Psoas muscle (tissue), 8 donors: ENCODE measurements around the gene PAXX. TPM values are rescaled to one million over a fixed set of nuclear protein-coding genes. Genes with fewer than 3 reads are reported as not detected.

Experiments
- ATAC-seq, 4 donors: fragments of 200-7000 bp; cut with Tn5 transposase; one replicate each; pipeline ENCODE4 v1.9.1; 2020; ENCODE audit warnings: moderate library complexity in 3 of 4, mild to moderate bottlenecking in 2 of 4
- DNase-seq, 2 donors: peaks; one replicate each; pipeline ENCODE4 v3.0.0-alpha.2; 2020
- H3K27ac ChIP-seq: fragments of 200-600 bp; one replicate; pipeline ENCODE4 v1.8.0; 2022
- H3K27me3 ChIP-seq, 3 donors: fragments of 200-600 bp in 1 of 3; one replicate each; pipeline versions ENCODE4 v1.6.1 to v1.8.0; 2013 to 2022; ENCODE audit warnings: low read length in 2 of 3, mild to moderate bottlenecking in 2 of 3, moderate library complexity in 1 of 3; ENCODE audit not compliant: insufficient read depth in 3 of 3
- H3K36me3 ChIP-seq, 2 donors: fragments of 200-600 bp in 1 of 2; one replicate each; pipeline versions ENCODE4 v1.6.1 to v1.8.0; 2013 to 2022; ENCODE audit warnings: low read depth in 1 of 2, mild to moderate bottlenecking in 1 of 2, moderate library complexity in 1 of 2; ENCODE audit not compliant: insufficient read depth in 1 of 2
- H3K4me1 ChIP-seq: fragments of 200-600 bp; one replicate; pipeline ENCODE4 v1.8.0; 2022
- H3K4me3 ChIP-seq: fragments of 200-600 bp; one replicate; pipeline ENCODE4 v1.8.0; 2022; ENCODE audit warnings: mild to moderate bottlenecking
- H3K9me3 ChIP-seq: fragments of 200-600 bp; one replicate; pipeline ENCODE4 v1.8.0; 2022
- WGBS, 3 donors: extraction: QIAGEN DNeasy Blood & Tissue Kit; methylation state at CpG; one replicate each; pipeline versions ENCODE4 v1.1.6 to v1.1.7; 2013; 5-methylcytosine and 5-hydroxymethylcytosine counted together
- intact Hi-C, 2 donors: fragments of 100-400 bp; cut with DNase I; formaldehyde crosslinking; loops; one replicate each; pipeline versions ENCODE4 v1.11.0 to v1.14.2; 2022
- polyA plus RNA-seq, 3 donors: library from polyadenylated mRNA; stranded (reverse); fragments of 200-250 nt; gene quantifications; one replicate each; pipeline ENCODE4 v1.2.3, GENCODE V29; 2013
- total RNA-seq, 4 donors: library from RNA; stranded (reverse); fragmentation: NEBNext Ultra II Directional in 2 of 4; extraction: Animal tissue kit (Norgen Biotek cat#: 25700) in 2 of 4; gene quantifications; one replicate each; pipeline versions ENCODE4 v1.2.1 to v1.2.4, GENCODE V29; 2021 to 2023
- TF ChIP-seq, protein P1 (sequence below): fragments of 200-600 bp; IDR thresholded peaks from one replicate; pipeline ENCODE4 v1.8.0; 2022; ENCODE audit warnings: antibody characterized with exemption
- donor health status: healthy with polysubstance abuse.
- donor health status: DM: no; HTN: no; CAD: no; lungs with moderate emphysema.
- donor health status: Bipolar disorder and iron deficiency.
- donor health status: healthy.
- donor health status: DM: yes; HTN: yes; CAD: no.
- donor health status: DM: no; HTN: no; CAD: no.
- donor health status: DM: no; HTN: no; CAD: no.
- donor health status: DM: yes; HTN: yes; CAD: no.

PAXX gene
- total and polyA plus RNA-seq, 7 donors = 9.4 to 39.2 (median 15.6) TPM

DNA sequence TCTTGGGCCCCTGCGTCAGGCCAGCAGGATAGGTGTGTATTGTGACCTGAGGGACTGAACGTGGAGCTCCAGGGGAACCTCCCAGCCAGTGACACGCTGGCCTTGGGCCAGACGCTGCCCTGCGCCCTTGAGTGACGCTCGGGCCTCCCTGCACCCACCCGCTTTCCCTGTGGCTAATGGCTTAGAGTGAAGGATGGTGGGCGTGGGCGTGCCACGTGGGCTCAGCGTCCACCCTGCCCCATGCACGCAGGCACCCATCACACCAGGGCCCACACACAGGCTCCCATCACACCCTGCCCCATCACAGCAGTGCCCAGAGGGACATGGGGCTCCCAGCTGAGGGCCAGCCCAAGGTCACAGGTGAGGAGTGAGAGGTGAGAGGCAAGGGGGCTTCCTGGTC is 44.8 kb downstream of the PAXX start:
- DNase-seq = no peak
- H3K4me1 ChIP-seq = peaks cover 6% of the 10 kb centered on the region
- no peak overlapping the region for H3K27ac ChIP-seq
- no peaks in the 10 kb centered on the region for H3K9me3 ChIP-seq
- H3K36me3 ChIP-seq = peaks cover 0 to 12% of the 10 kb centered on the region in 2 donors
- 73 to 82% (median 79%) methylated on average over 13 of the region's 13 CpGs for WGBS, 3 donors
- no peak for ATAC-seq
- H3K27me3 ChIP-seq = peaks cover 0 to 6% (median 0%) of the 10 kb centered on the region in 3 donors
- H3K4me3 ChIP-seq = no peak overlapping the region
- TF ChIP-seq, protein P1, sequence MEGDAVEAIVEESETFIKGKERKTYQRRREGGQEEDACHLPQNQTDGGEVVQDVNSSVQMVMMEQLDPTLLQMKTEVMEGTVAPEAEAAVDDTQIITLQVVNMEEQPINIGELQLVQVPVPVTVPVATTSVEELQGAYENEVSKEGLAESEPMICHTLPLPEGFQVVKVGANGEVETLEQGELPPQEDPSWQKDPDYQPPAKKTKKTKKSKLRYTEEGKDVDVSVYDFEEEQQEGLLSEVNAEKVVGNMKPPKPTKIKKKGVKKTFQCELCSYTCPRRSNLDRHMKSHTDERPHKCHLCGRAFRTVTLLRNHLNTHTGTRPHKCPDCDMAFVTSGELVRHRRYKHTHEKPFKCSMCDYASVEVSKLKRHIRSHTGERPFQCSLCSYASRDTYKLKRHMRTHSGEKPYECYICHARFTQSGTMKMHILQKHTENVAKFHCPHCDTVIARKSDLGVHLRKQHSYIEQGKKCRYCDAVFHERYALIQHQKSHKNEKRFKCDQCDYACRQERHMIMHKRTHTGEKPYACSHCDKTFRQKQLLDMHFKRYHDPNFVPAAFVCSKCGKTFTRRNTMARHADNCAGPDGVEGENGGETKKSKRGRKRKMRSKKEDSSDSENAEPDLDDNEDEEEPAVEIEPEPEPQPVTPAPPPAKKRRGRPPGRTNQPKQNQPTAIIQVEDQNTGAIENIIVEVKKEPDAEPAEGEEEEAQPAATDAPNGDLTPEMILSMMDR = no peak
- intact Hi-C loops = no loop called here

DNA sequence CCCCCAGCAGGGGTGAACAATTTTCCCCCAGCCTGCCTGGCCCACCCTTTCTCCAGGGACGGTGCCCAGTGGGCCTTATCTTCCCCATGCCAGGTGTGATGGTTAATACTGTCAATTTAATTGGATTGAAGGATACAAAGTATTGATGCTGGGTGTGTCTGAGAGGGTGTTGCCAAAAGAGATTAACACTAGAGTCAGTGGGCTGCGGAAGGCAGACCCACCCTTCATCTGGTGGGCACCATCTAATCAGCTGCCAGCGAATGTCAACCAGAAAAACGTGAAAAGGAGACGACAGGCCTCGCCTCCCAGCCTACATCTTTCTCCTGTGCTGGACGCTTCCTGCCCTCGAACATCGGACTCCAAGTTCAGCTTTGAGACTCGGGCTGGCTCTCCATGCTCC is 45.3 kb downstream of the PAXX start:
- Histone ChIP-seq H3K4me1 (peaks cover 6% of the 10 kb centered on the region), H3K4me3 (no peak overlapping the region), H3K27me3 (peaks cover 0 to 6% (median 0%) of the 10 kb centered on the region in 3 donors), H3K27ac (no peak overlapping the region), H3K36me3 (peaks cover 0 to 12% of the 10 kb centered on the region in 2 donors), H3K9me3 (no peaks in the 10 kb centered on the region)
- 84 to 88% (median 85%) methylated on average over 10 of the region's 10 CpGs for WGBS, 3 donors
- no peak for DNase-seq
- no peak for ATAC-seq
- intact Hi-C loops = no loop called here
- TF ChIP-seq, protein P1 = no peak

DNA sequence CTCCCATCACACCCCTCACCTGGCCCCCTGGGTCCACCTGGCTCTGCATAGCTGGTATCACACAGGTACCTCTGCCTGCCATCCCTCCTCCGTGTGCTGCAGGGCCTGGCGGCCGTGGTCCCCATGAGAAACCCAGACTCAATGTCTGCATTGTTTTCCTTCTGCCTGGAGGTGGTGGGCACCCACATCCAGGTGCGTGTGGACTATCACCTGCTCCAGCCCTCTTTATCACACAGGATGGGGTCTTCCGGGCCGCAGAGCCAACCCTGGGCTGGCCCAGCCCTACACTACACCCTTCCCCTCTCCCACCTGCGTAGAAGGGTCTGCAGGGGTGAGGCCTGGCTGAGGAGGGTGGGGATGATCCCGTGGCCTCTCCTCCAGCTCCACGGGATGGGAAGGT is 46.7 kb downstream of the PAXX start:
- ATAC-seq = no peak
- no peak for DNase-seq
- H3K36me3 ChIP-seq = peaks cover 0 to 12% of the 10 kb centered on the region in 2 donors
- peaks cover 0 to 12% (median 0%) of the 10 kb centered on the region in 3 donors for H3K27me3 ChIP-seq
- TF ChIP-seq, protein P1 = no peak
- H3K27ac ChIP-seq = no peak overlapping the region
- no peaks in the 10 kb centered on the region for H3K9me3 ChIP-seq
- intact Hi-C loops = no loop called here
- H3K4me1 ChIP-seq = peaks cover 6% of the 10 kb centered on the region
- 86 to 89% (median 87%) methylated on average over 9 of the region's 9 CpGs for WGBS, 3 donors
- H3K4me3 ChIP-seq = no peak overlapping the region

DNA sequence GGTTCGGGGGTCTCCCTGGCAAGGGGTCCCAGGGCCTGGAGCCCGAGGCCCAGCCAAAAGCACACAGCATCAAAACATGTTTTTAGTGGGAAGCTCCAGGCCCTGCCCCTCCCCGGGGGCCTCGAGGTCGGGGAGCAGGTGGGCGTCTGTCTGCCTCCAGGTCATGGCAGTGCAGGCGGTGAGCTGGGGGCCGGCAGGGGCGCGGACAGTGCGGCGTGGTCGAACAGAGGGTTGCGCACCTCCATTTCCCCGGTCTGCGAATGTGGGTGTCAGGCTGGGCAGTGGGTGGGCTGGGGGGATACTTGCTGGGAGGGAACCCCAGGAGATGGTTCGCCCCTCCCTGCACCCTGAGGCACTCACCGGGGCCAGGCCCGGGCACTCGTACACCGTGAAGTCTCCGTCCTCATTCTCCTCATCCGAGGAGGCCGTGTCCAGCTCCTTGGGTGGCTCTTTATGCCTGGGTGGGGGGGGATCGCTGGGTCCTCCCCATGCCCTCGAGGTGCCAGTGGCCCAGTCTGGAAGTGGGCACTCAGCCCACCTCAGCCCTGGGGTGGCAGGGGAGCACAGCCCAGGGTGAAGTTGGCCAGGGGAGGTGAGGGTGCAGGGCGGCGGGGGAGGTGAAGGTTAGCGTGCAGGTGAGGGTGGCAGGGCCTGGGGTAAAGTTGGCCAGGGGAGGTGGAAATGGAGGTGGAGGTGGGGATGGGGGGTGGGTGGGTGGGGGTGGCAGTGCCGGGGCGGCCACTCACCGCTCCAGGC is 47.6 kb downstream of the PAXX start:
- Histone ChIP-seq H3K27me3 (peaks cover 0 to 16% (median 0%) of the 10 kb centered on the region in 3 donors), H3K4me3 (no peak overlapping the region), H3K36me3 (peaks cover 0 to 12% of the 10 kb centered on the region in 2 donors), H3K9me3 (no peaks in the 10 kb centered on the region), H3K4me1 (peaks cover 5% of the 10 kb centered on the region), H3K27ac (no peak overlapping the region)
- intact Hi-C loops = no loop called here
- TF ChIP-seq, protein P1 = no peak
- WGBS, 3 donors = 90 to 91% (median 90%) methylated on average over 28 to 32 of the region's 32 CpGs
- DNase-seq (no peak), ATAC-seq (no peak)
